H9 (cell line): Measurements from ENCODE around the gene IVL. TPM values are rescaled to one million over a fixed set of nuclear protein-coding genes. Genes with fewer than 3 reads are reported as not detected.

Experiments used
- DNase-seq: peaks from one replicate; pipeline ENCODE4 v3.0.0-alpha.2; 2017
- H2AFZ ChIP-seq: one replicate; pipeline ENCODE4 v1.6.1; 2013; ENCODE audit warnings: mild to moderate bottlenecking, low read length, control low read depth, moderate library complexity
- H2AK5ac ChIP-seq: 2 replicates; pipeline ENCODE4 v1.6.1; 2013; ENCODE audit warnings: low read length, control low read depth, mixed read lengths; ENCODE audit not compliant: insufficient read length
- H2BK120ac ChIP-seq: one replicate; pipeline ENCODE4 v1.6.1; 2013; ENCODE audit warnings: low read depth, mild to moderate bottlenecking, low read length, control low read depth, inconsistent platforms; ENCODE audit not compliant: poor library complexity, severe bottlenecking
- H2BK12ac ChIP-seq: 2 replicates; pipeline ENCODE4 v1.6.1; 2013; ENCODE audit warnings: low read length, control low read depth, mixed read lengths, low read depth; ENCODE audit not compliant: insufficient read length
- H2BK15ac ChIP-seq: 2 replicates; pipeline ENCODE4 v1.6.1; 2013; ENCODE audit warnings: low read depth, low read length, control low read depth
- H2BK20ac ChIP-seq: one replicate; pipeline ENCODE4 v1.6.1; 2013; ENCODE audit warnings: low read depth, mild to moderate bottlenecking, low read length, control low read depth, inconsistent platforms; ENCODE audit not compliant: poor library complexity, severe bottlenecking
- H2BK5ac ChIP-seq: 2 replicates; pipeline ENCODE4 v1.6.1; 2013; ENCODE audit warnings: low read length, control low read depth, mixed read lengths; ENCODE audit not compliant: insufficient read length
- H3K14ac ChIP-seq: 2 replicates; pipeline ENCODE4 v1.6.1; 2013; ENCODE audit warnings: low read length, control low read depth; ENCODE audit not compliant: insufficient read depth
- H3K18ac ChIP-seq: 2 replicates; pipeline ENCODE4 v1.6.1; 2013; ENCODE audit warnings: low read depth, mild to moderate bottlenecking, mixed read lengths, low read length, control low read depth; ENCODE audit not compliant: insufficient read length
- H3K23ac ChIP-seq: 2 replicates; pipeline ENCODE4 v1.6.1; 2013; ENCODE audit warnings: low read length, control low read depth, mixed read lengths, low read depth; ENCODE audit not compliant: insufficient read length
- H3K23me2 ChIP-seq: 2 replicates; pipeline ENCODE4 v1.6.1; 2013; ENCODE audit warnings: low read depth, mild to moderate bottlenecking, mixed read lengths, low read length, control low read depth; ENCODE audit not compliant: insufficient read length, poor library complexity, severe bottlenecking
- H3K27ac ChIP-seq: 2 replicates; pipeline ENCODE4 v1.5.1; 2013; ENCODE audit warnings: low read length, control low read depth, mixed read lengths, low read depth; ENCODE audit not compliant: insufficient read length
- H3K27me3 ChIP-seq: 2 replicates; pipeline ENCODE4 v1.6.1; 2013; ENCODE audit warnings: low read length, control low read depth, inconsistent platforms; ENCODE audit not compliant: insufficient read depth
- H3K4ac ChIP-seq: 2 replicates; pipeline ENCODE4 v1.6.1; 2013; ENCODE audit warnings: low read depth, mild to moderate bottlenecking, control low read depth, inconsistent platforms, low read length, moderate library complexity
- H3K4me1 ChIP-seq: 2 replicates; pipeline ENCODE4 v1.6.1; 2013; ENCODE audit warnings: low read length, control low read depth, inconsistent platforms; ENCODE audit not compliant: insufficient read depth
- H3K4me2 ChIP-seq: 2 replicates; pipeline ENCODE4 v1.6.1; 2013; ENCODE audit warnings: low read length, control low read depth, mixed read lengths; ENCODE audit not compliant: insufficient read length, insufficient read depth
- H3K56ac ChIP-seq: 2 replicates; pipeline ENCODE4 v1.6.1; 2013; ENCODE audit warnings: low read depth, mild to moderate bottlenecking, mixed read lengths, low read length, control low read depth; ENCODE audit not compliant: insufficient read length
- H3K79me1 ChIP-seq: 2 replicates; pipeline ENCODE4 v1.6.1; 2013; ENCODE audit warnings: low read depth, mild to moderate bottlenecking, moderate library complexity, low read length, control low read depth, inconsistent platforms; ENCODE audit not compliant: insufficient read depth, poor library complexity, severe bottlenecking
- H3K79me2 ChIP-seq: 2 replicates; pipeline ENCODE4 v1.6.1; 2013; ENCODE audit warnings: low read length, control low read depth, inconsistent platforms; ENCODE audit not compliant: insufficient read depth
- H3K9ac ChIP-seq: 2 replicates; pipeline ENCODE4 v1.6.1; 2013; ENCODE audit warnings: low read length, control low read depth, mixed read lengths; ENCODE audit not compliant: insufficient read length; ENCODE audit errors: extremely low read depth
- H3K9me3 ChIP-seq: one replicate; pipeline ENCODE4 v1.6.1; 2013; ENCODE audit warnings: low read depth, low read length, inconsistent platforms; ENCODE audit not compliant: control insufficient read depth
- H3T11ph ChIP-seq: one replicate; pipeline ENCODE4 v1.6.1; 2013; ENCODE audit warnings: mild to moderate bottlenecking, low read length, control low read depth, inconsistent platforms
- H4K20me1 ChIP-seq: one replicate; pipeline ENCODE4 v1.6.1; 2013; ENCODE audit not compliant: control insufficient read depth, insufficient read length, insufficient read depth
- H4K5ac ChIP-seq: 2 replicates; pipeline ENCODE4 v1.6.1; 2013; ENCODE audit warnings: low read depth, mild to moderate bottlenecking, mixed read lengths, low read length, control low read depth; ENCODE audit not compliant: insufficient read length
- H4K8ac ChIP-seq: replicated peaks from 2 replicates; pipeline ENCODE4 v1.6.1; 2013; ENCODE audit warnings: low read length, control low read depth, mixed read lengths, low read depth; ENCODE audit not compliant: insufficient read length
- H4K91ac ChIP-seq: 2 replicates; pipeline ENCODE4 v1.6.1; 2013; ENCODE audit warnings: low read depth, mild to moderate bottlenecking, moderate library complexity, mixed read lengths, low read length, control low read depth; ENCODE audit not compliant: insufficient read length
- H3K27ac Mint-ChIP-seq, 3 experiments: 2 replicates in 2 of 3; 3 replicates in 1 of 3; pipeline ENCODE4 v1.8.0; 2020 to 2021; ENCODE audit warnings: mixed read lengths in 3 of 3, mild to moderate bottlenecking in 1 of 3, moderate library complexity in 1 of 3
- H3K27me3 Mint-ChIP-seq: 2 replicates; pipeline ENCODE4 v1.8.0; 2021; ENCODE audit warnings: low read depth, mild to moderate bottlenecking, moderate library complexity, mixed read lengths
- H3K36me3 Mint-ChIP-seq, 3 experiments: 2 replicates in 2 of 3; 3 replicates in 1 of 3; pipeline ENCODE4 v1.8.0; 2020 to 2021; ENCODE audit warnings: low read depth in 3 of 3, mixed read lengths in 3 of 3; ENCODE audit not compliant: insufficient read depth in 1 of 3
- H3K4me1 Mint-ChIP-seq, 2 experiments: 2 replicates each; pipeline ENCODE4 v1.8.0; 2020; ENCODE audit warnings: mixed read lengths in 2 of 2
- H3K4me3 Mint-ChIP-seq, 2 experiments: 2 replicates in 1 of 2; 3 replicates in 1 of 2; pipeline ENCODE4 v1.8.0; 2020 to 2021; ENCODE audit warnings: mild to moderate bottlenecking in 2 of 2, mixed read lengths in 2 of 2, moderate library complexity in 1 of 2
- H3K9me3 Mint-ChIP-seq, 2 experiments: 2 replicates in 1 of 2; 3 replicates in 1 of 2; pipeline ENCODE4 v1.8.0; 2020; ENCODE audit warnings: mild to moderate bottlenecking in 2 of 2, mixed read lengths in 2 of 2, moderate library complexity in 1 of 2
- WGBS: extraction: QIAGEN DNeasy Blood & Tissue Kit; methylation state at CpG from one replicate; pipeline ENCODE4 v1.1.7; 2013; ENCODE audit warnings: missing lambda C conversion rate, low lambda C conversion rate, mixed read lengths; ENCODE audit not compliant: insufficient read length; ENCODE audit errors: extremely low coverage; 5-methylcytosine and 5-hydroxymethylcytosine counted together
- total RNA-seq: library from RNA; stranded (reverse); gene quantifications from 2 replicates; pipeline ENCODE4 v1.2.1, GENCODE V29; 2021
- TF ChIP-seq, protein P1 (sequence below): fragments of 200-600 bp; sonication (generic); conservative IDR thresholded peaks from 3 replicates; pipeline ENCODE4 v1.8.0; 2021; ENCODE audit warnings: antibody characterized with exemption, mild to moderate bottlenecking

The IVL gene
- total RNA-seq, 1 experiment from 2014 or later: not detected

DNA sequence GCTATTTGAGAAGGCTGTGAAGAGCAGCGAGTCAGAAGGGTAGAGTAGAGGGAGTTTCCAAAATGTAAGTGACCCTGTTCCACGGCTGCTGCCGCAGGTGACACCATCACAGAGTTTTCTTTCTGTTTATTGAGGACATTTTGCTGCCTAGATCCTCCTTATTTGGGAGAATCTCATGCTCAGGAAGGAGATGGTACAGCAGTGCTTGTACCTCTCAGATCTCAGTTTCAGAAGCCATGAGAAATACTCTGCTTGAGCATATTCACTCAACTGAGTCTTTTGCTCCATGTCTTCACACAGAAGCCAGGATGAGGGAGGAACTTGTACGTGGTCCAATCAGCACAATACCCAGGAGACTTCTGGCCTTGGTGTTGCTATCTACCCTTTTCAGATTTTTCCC, 47.0 kb upstream of the IVL start:
- Histone ChIP-seq H4K5ac (no peak overlapping the region), H3T11ph (no peak overlapping the region), H3K4me1 (no peaks in the 10 kb centered on the region), H3K79me1 (no peaks in the 10 kb centered on the region), H3K27ac (no peak overlapping the region), H3K23ac (no peak overlapping the region), H3K27me3 (no peaks in the 10 kb centered on the region), H2BK120ac (no peak overlapping the region), H2BK15ac (no peak overlapping the region), H3K23me2 (no peaks in the 10 kb centered on the region), H2BK5ac (no peak overlapping the region), H3K79me2 (no peaks in the 10 kb centered on the region), H3K14ac (no peak overlapping the region), H2BK20ac (no peak overlapping the region), H4K20me1 (no peaks in the 10 kb centered on the region), H3K4ac (no peak overlapping the region), H2AK5ac (no peak overlapping the region), H2BK12ac (no peak overlapping the region), H3K4me2 (no peak overlapping the region), H2AFZ (no peak overlapping the region), H4K91ac (no peak overlapping the region), H3K56ac (no peak overlapping the region), H3K9me3 (peaks cover 85% of the 10 kb centered on the region), H4K8ac (no peak overlapping the region), H3K18ac (no peak overlapping the region), H3K9ac (no peak overlapping the region)
- no peak for DNase-seq
- peaks cover 2 to 15% (median 12%) of the 10 kb centered on the region in 3 experiments; a peak in 5 of 7 replicates for H3K36me3 Mint-ChIP-seq
- TF ChIP-seq, protein P1, sequence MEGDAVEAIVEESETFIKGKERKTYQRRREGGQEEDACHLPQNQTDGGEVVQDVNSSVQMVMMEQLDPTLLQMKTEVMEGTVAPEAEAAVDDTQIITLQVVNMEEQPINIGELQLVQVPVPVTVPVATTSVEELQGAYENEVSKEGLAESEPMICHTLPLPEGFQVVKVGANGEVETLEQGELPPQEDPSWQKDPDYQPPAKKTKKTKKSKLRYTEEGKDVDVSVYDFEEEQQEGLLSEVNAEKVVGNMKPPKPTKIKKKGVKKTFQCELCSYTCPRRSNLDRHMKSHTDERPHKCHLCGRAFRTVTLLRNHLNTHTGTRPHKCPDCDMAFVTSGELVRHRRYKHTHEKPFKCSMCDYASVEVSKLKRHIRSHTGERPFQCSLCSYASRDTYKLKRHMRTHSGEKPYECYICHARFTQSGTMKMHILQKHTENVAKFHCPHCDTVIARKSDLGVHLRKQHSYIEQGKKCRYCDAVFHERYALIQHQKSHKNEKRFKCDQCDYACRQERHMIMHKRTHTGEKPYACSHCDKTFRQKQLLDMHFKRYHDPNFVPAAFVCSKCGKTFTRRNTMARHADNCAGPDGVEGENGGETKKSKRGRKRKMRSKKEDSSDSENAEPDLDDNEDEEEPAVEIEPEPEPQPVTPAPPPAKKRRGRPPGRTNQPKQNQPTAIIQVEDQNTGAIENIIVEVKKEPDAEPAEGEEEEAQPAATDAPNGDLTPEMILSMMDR: no peak
- WGBS: no CpG with 5 or more reads among the region's 4 CpGs
- no peaks in the 10 kb centered on the region for H3K4me1 Mint-ChIP-seq
- peaks cover 68 to 70% of the 10 kb centered on the region in 2 experiments for H3K9me3 Mint-ChIP-seq
- H3K27ac Mint-ChIP-seq: no peak overlapping the region
- H3K27me3 Mint-ChIP-seq: no peaks in the 10 kb centered on the region
- H3K4me3 Mint-ChIP-seq: no peak overlapping the region
